OCI-M2 (cell line): ENCODE results near the gene NINL.

ENCODE experiments used
- DNase-seq: peaks from one replicate; lab custom pipeline; 2025; ENCODE audit not compliant: unreplicated experiment; lab: John Stamatoyannopoulos, UW

NINL gene

GRCh38 chr20:25439328-25439727 is 146.0 kb downstream of the NINL start:
- no peak for DNase-seq

GRCh38 chr20:25437153-25437581 is 148.2 kb downstream of the NINL start:
- no peak for DNase-seq

- no peak for DNase-seq
Observed at GRCh38 chr20:25424536-25424935, 160.8 kb downstream of the NINL start.

DNA sequence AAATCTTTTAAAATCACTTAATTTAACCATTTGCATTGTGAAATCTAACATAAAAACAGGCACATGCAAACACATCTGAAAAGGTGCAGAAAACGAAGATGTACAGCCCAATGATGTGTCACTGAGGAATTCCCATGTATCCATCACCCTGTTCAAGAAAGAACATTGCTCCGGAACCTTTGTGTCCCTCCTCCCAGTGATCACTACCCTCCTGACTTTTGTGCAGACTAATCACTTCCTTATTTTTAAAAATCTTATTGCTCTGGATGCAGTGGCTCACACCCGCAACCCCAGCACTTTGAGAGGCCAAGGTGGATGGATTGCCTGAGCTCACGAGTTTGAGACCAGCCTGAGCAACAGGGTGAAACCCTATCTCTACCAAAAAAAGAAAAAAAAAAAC is 163.3 kb downstream of the NINL start:
- DNase-seq: no peak

GRCh38 chr20:25421102-25421501 is 164.2 kb downstream of the NINL start:
- DNase-seq: no peak

GRCh38 chr20:25418776-25419175 is 166.6 kb downstream of the NINL start:
- DNase-seq: no peak

- DNase-seq: no peak
Observed at GRCh38 chr20:25408890-25409289, 176.4 kb downstream of the NINL start.

- no peak for DNase-seq
Observed at GRCh38 chr20:25408170-25408547, 177.2 kb downstream of the NINL start.

- DNase-seq: peak; percentile 68
Observed at GRCh38 chr20:25407311-25408169, 177.8 kb downstream of the NINL start, which contains the start of gene GINS1. Gene GINS1 (plus strand): TSS chr20:25407673. CDS start chr20:25407821, 148 bp downstream.
